CD1c-positive myeloid dendritic cell (primary cell): Measurements from ENCODE around the gene IL20RA.
A peak's percentile ranks its signal among the peaks of the same experiment; 100 is the strongest.

ENCODE experiments used
- DNase-seq: peaks from one replicate; pipeline ENCODE4 v3.0.0-alpha.2; 2016; ENCODE audit errors: extremely low spot score

Gene IL20RA

DNA sequence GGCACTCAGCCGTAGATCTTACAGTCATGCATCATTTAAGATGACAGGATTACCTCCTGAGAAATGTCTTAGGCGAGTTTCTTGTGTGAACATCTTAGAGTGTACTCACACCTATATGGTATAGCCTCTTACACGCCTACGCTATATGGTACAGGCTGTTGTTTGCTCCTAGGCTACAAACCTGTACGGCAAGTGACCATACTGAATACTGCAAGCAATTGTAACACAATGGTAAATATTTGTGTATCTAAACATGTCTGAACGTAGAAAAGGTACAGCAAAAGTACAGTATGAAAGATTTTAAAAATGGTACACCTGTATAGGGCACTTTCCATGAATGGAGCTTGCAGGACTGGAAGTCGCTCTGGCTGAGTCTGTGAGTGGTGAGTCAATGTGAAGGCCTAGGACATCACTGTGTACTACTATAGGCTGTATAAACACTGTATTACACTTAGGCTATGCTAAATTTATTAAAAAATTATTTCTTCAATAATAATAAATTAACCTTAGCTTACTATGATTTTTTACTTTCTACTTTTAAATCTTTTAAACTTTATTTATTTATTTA, 541 bp upstream of the IL20RA start:
- no peak for DNase-seq

DNA sequence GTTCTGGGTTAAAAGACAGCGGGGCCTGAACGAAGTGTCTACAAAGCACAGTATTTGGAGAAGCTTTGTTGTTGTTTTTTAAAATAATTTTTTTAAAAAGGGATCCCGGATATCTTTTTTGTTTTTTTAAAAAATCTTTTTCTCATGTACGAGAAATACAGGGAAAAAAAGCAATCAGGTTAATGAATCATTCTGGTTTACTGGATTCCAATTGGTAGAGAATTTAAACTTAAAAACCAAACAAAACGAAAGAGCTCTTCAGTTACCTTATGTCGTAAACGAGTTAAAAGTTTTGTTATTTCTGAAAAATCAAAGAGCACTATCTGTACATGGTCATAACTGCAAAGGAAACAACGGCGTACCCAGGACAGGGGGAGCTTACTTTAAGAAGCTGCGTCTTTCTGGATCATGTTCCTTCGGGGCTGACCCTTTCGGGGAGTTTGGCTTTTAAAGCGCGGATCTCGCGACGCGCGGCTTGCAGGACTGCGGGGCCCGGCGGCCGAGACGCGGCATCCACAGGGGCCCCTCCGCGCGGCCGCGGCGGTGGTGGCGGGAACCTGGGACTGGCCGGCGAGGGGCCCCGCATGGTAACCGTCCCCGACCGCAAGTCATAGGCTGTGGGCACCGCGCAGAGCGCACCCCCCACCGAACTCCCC, 927 bp downstream of the IL20RA start:
- DNase-seq = no peak

DNA sequence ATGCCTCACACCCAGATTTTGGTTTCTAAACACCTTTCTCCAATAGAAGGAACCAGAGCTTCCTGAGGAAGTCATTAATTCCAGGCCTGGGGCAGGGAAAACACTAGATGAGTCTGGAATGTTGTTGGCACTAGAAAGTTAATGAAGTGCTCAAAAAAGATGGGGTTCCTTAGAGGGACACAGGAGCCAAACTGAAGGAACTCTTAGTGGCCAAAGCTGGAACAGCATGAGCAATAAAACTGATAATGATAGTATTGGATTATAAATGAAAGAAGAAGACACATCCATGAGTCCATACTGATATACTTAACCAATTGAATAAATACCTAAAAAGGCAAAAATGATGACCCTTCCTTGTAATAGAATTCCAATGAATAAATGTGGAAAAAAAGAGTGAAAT, 4.4 kb downstream of the IL20RA start:
- no peak for DNase-seq

DNA sequence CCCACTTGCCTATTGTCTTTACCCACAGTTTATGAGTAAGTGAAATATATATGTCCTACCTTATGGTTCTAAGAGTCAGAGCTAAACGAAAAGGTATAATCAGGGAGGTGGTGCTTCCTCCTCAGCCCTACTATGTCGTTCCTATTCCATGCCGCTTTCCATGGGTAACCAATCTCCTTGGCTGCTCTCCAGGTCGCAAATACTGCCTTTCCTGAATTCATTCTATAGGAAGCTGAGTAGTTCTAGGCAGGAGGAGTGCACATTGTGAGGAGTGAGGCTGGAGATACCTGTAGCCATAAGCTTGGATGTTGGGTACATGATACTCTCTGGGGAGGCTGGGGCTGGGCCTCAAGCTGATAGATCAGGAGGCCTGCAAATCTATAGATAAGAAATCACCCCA, 5.8 kb downstream of the IL20RA start:
- no peak for DNase-seq

DNA sequence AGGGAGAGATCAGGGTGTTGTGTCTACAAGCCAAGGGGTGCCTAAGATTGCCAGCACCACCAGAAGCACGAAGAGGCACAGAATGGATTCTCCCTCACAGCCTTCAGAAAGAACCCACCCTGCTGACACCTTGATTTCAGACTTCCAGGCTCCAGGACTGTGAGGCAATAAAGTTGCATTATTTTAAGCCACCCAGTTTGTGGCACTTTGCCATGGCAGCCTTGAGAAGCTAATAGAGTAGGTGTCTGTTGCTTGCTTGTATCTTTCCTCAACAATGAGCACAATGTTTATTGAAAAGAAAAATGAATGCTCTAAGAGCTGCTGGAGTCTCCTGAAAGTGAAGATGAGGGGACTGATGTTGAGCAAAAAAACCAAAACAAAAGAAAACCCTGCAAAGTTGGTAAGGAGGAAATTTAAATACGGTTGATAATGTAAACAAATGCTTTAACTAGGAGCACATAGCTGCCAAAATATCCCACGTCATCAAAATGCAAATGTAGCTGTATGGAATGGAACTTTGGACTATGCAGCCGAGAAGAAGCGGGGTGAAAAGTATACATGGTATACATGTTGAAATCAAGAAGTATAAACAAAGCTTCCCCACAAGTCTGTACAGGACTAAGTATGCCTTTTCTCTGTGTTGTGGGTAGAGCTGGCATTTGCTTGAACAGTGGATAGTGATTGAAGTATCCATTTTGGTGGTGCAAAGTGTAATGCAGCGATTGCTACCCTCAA, 8.0 kb downstream of the IL20RA start:
- no peak for DNase-seq

DNA sequence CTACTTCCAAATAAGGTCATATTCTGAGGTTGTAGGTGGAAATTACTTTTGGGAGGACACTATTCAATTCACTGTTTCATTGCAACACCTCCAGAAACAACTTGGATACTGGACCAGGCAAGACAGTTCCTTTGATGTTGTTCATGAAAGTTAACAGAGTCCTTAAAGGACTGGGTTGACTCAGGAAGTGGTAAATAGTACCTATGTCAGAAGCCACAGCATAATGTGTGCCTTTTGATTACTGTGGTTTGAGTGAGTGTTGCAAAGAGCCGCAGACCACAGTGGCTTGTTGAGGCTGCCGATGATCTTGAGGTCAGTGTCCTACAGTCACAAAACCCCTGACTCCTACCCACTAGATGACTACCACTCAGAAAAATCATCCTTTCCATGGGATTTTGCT, 10.9 kb downstream of the IL20RA start:
- DNase-seq = peak; percentile 7

DNA sequence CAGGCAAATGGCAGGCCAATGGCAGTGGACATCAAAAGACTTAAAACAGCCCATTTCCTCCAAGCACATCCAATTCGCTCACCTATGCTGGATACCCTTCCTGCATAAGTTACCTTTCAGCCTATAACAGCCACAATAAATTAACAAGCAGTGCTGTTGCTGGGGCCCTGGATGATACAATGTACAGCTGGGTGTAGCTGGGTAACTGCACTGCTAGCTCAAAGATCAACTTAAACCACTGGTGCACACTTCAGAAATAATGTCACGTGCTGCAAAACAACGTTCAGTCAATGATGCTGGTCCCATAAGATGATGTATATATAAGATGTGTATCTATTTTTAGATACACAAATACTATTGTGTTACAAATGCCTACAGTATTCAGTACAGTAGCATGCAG, 13.6 kb downstream of the IL20RA start:
- DNase-seq = no peak

DNA sequence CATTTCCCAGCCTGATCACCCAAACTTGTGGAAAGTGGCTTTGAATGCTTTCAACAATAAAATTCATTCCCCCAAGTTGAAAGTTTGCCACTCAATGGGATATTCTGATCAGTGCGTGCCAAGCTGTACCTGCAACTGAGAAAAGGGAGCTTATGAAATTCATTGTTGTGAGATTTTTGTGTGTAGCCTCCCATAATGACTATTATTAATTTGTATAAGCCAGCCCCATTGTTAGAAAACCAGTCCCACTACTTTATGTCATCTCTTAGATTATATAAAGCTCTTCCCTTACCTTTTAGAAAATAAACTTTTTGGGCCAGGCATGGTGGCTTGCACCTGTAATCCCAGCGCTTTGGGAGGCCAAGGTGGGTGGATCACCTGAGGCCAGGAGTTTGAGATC, 15.9 kb downstream of the IL20RA start:
- no peak for DNase-seq

DNA sequence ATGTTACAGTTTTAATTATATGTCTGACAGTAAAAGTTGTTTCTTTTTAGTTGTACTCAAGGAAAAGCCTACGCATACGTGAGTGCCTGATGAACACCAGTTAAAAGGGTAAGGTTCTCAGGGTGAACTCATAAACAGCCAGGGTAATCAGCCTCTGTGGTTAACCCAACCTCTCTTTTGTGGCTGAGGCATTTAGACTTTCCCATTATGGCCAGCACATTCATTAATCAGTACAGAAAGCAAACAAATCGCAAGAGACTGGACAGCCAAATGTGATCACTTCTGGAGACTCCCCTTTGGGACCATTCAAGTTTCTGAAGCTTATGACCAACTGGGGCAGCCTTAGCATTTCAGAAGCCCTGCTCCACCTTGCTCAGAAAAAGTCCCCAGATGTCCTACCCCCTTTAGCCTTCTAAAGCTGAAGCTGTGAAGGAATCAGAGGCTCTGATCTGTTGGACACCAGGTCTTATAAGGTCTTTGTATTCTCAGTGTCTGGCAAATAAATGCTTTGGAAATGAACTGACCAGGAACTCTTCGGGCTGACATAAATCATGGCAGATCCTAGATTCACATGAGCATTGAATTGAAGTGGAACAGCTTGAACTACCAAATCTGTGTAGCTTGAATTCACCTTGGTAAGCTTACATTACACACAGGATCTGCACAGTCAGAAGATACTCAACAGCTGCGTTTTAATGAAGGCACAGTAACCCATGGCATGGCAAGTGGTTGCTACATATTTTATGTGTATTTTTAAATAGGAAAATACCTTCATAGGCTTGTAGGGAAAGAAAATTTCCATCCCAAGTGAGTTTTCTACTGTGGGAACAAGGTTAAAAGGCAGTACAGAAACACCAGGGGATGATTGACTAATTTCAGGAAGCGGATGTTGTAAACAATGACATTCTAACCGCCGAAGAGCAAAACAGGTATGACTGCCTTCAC, 18.7 kb downstream of the IL20RA start:
- DNase-seq = no peak

DNA sequence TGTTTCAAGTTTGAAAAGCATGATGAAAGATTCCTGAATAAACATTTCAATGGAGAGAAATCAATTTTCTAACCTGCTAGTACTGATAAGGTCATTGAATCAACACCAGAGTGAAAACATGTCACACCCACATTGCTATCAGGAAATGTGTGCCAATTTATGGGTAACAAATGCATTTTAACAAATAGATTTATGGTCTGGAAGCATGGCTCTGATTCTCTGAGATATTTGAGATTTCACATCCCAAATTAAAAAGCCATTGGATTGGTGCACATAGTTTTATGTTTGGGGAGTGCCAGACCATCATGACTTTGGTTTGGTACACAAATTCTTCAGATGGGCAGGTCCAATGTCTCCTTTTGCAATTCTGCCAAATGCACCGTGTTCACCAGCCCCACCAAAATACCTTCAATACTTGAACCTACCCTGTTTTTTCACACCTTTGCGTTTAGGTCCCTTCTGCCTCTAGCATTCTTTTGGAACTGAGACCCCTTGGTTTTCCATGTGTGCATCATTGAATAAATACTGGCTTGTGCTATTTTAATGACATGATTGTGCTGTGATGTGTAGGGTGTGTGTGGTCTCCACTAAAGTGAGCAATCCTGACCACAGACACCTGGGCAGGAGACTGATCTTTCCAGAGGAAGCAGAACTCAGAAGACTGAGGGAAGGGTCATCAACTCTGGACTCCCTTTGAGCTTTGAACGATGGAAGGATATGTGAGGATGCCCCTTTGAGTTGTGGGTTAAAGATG, 20.4 kb downstream of the IL20RA start:
- no peak for DNase-seq

DNA sequence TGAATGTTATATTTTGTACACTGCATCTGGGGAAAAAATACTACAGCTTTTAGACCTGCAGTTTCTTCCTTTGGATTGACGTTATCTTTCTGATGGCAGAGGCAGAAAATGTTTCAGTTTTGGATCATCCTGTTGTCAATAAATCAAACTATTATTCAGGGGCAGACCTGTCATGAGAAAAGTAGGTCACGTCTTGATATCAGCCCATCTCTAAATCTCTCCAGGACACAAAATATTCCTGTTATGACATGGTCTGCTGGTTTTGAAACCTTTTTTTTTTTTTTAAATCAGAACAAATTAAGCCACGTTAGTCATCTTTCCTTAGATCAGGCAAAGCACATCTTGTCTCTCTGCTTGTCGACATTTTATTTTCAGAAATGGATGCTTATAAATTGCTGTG, 24.0 kb downstream of the IL20RA start:
- no peak for DNase-seq

DNA sequence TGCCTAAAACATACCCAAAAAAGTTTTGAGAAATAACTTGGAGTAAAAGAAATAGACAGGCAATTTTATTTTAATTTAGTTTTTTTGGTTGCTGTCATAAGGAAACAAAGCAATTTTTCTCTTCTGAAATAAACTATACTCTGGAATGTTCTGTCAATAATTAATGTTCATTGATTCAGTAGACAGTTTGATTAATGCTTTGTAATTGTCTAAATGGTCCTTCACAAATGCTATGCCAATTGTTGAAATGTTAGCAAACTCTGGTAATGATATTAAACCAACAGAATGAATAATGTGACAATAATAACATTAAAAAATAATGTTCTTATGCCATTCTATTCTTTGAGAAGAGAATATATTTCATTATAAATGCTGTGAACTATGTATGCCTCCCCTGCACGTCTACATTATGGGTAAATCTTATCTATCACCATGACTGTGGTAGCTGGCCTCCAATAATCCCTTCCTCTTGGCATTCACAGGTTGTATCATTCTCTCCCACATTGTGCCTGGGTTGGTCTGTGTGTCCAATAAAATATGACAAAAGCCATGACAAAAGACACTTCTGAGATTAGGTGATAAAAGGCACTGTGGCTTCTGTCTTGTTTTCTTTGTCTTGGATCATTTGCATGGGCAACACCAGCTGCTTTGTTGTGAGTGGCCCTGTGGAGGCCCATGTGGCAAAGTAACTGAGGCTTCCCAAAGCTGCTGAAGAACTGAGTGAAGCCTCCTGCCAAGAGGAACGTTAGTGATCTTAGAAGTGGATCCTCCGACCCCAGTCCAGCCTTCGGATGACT, 25.1 kb downstream of the IL20RA start:
- DNase-seq = no peak

DNA sequence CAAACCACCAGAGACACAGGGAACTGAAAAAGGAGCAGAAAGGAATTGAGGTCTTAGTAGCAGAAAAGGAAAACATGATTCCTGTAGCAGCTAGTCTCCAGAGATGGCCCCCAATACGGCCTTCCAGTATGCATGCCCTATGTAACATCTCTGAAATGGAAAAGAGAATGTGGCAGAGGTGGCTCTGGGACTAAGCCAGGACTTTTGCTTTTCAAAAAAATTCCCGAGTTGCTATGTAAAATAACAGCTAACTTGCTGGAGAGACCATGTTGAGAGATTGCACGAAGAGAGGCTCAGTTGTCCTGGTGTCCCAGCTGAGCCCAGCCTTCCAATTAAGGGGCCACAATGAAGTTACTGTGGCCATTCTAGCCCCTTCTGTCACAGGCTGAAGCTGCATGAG, 27.7 kb downstream of the IL20RA start:
- no peak for DNase-seq

DNA sequence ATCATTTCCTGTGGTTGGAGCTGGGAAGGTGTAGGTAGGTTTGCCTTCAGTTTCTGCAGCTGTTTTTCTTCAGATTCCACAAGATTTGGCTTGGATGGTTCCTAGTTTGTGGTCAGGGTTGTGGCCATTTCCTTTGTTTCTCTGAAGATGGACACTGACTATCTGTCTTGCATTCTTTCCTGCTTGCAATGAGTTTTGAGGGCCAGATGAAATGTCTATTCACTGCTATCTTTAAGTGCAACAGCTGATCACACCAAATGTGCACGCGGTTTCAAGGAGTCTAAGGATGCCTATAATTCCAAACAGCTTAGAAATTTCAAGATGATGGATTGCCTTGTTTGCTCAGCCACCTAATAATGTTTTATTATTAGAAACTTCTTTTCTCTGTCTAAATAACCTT, 28.4 kb downstream of the IL20RA start:
- DNase-seq = no peak

DNA sequence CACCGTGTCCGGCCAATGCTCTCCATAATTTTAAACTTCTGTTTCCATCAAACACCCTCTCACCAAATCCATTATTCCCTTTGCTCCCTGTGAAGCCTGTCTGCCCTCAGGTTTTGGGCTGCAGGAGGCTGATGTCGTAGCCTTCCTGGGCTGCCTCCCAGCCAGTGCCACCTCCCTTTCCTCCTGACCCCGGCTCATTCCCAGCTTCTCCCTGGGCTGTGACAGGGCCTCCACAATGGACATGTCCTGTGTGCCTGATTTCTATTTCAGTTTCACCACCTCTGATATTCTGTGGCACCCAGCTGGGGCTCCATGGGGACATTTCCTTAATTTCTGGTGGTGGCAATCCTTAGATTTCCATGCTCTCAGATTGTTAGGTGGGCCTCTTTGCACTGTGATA, 28.8 kb downstream of the IL20RA start:
- DNase-seq = no peak

DNA sequence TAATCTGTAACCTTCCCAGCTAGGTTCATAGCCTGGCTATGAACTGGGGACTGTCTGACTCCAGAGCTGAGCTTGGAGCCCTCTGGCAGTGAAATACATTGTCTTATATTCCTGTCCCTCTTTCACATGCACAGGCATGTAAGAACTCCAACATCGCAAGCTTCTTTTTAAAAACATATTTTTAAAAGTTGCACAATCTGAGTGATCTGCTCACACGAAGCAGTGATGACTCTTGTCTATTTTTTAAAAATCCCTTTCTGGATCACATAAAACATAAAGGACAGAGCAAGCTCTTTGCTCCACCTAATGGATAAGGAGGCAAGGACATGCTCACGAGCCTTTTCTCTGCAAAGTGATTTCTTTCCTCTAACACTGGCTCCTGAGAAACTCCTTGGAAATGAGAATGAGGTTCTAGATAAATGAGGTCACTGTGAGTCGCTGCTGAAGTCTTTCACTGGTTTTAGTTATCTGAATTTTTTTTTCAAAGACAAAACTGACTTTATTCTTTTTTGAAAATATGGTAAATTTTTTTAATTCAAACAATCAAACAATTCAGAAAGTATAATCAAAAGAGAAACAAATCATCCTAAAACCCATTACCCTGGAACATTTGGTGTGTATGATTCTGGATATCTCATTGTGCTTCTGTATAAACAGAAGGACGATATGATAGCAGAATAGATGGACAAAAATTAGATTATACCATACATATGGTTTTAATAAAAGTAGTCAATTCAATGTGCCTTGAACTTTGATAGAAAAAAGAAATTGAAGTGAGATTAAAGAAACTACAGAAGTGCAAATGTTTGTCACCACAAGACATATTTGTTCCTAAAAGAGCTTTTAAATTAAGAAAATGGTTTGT, 30.8 kb downstream of the IL20RA start:
- DNase-seq = no peak

DNA sequence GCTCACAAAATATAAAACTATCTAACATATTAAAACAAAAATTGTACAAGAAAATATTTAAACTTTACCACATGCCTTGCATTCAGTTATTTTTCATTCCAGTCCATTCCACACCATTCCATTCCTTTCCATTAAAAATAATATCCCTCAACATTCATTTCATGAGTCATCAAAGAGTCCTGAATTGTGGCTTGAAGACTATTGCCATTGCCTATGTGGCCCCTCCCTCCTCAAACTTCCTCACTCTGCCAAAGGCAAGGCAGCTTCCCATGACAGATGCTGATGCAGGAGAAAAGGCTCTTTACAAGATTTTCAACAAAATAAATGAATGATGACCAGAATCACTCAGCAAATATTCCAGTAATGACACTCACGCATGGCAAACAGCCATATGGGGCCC, 31.7 kb downstream of the IL20RA start:
- DNase-seq = no peak

DNA sequence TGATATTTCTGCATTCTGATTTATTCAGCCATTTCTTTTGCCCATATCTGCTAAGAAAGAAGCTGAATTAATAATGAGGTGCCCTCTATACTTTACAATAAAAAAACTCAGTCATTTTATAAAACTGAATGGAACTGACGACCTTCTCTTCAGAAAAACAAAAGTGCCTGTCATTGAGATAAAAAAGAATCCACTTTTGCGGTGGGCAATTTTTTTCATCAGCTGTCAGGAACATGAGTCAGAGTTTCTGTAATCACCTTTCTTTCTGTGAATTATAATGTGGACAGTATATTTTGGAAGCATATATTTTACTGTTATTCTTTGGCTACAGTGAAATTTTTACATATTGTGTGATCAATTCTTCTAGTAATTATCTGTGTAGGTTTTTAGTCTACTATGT, 33.4 kb downstream of the IL20RA start:
- DNase-seq = no peak

DNA sequence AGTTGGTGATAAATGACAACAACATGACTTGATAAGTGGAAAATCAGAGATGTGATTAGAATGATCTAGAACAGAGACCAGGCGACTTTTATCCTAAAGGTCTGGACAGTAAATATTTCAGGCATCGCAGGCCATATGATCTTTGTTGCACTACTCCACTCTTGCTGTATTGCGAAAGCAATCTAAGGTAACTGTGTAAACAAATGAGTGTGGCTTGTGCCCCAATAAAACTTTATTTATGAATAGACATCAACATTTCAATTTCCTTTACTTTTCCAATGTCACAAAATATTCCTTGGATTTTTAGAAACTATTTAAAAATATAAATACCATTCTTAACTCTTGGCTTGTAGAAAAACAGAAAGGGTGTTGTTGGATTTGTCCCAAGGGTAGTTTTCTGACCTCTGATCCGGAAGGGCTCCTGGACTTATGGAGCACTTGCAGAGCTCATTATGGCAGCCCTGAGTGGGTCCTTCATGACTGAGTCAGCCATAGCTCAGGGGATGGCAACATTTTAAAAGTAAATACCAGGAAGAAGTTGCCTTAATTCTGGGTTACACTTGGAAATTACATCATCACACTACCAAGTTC, 34.5 kb downstream of the IL20RA start:
- DNase-seq = no peak
